OCI-LY1 (cell line): ENCODE results near the gene SHC3.

ENCODE experiments used
- H2AFZ ChIP-seq: fragments of 200-600 bp; sonication (generic), shearing (Covaris generic); 2 replicates; pipeline ENCODE4 v1.6.0; 2014; ENCODE audit warnings: antibody characterized with exemption, mild to moderate bottlenecking, low read length
- H3F3A ChIP-seq: fragments of 200-600 bp; sonication (generic), shearing (Covaris generic); 2 replicates; pipeline ENCODE4 v1.6.0; 2014; ENCODE audit warnings: mild to moderate bottlenecking, antibody characterized with exemption, low read length, moderate library complexity; ENCODE audit not compliant: insufficient read depth
- H3K27ac ChIP-seq: fragments of 200-600 bp; sonication (generic); 2 replicates; pipeline ENCODE4 v1.5.1; 2014; ENCODE audit warnings: low read length, mixed run types, mild to moderate bottlenecking, low read depth; ENCODE audit not compliant: poor library complexity, severe bottlenecking
- H3K27me3 ChIP-seq: fragments of 200-600 bp; sonication (generic); 2 replicates; pipeline ENCODE4 v1.6.0; 2014; ENCODE audit warnings: antibody characterized with exemption, mild to moderate bottlenecking, low read length, moderate library complexity; ENCODE audit not compliant: insufficient read depth
- H3K36me3 ChIP-seq: fragments of 200-600 bp; sonication (generic); 2 replicates; pipeline ENCODE4 v1.6.1; 2014; ENCODE audit warnings: mild to moderate bottlenecking, antibody characterized with exemption, low read length, moderate library complexity, mixed read lengths; ENCODE audit not compliant: insufficient read depth
- H3K4me1 ChIP-seq: fragments of 200-600 bp; sonication (generic); 2 replicates; pipeline ENCODE4 v1.5.1; 2014; ENCODE audit warnings: mild to moderate bottlenecking, low read length, moderate library complexity; ENCODE audit not compliant: insufficient read depth, severe bottlenecking
- H3K4me2 ChIP-seq: fragments of 200-600 bp; sonication (generic), shearing (Covaris generic); 2 replicates; pipeline ENCODE4 v1.6.1; 2014; ENCODE audit warnings: low read length
- H3K4me3 ChIP-seq: fragments of 200-600 bp; sonication (generic); 2 replicates; pipeline ENCODE4 v1.5.1; 2014; ENCODE audit warnings: low read length, low read depth, mild to moderate bottlenecking, mixed read lengths; ENCODE audit not compliant: poor library complexity, severe bottlenecking
- H3K79me2 ChIP-seq: fragments of 200-600 bp; shearing (Covaris generic); 2 replicates; pipeline ENCODE4 v1.6.1; 2016; ENCODE audit warnings: mixed run types, low read length, mixed read lengths; ENCODE audit not compliant: insufficient read depth
- H3K9ac ChIP-seq: fragments of 200-600 bp; sonication (generic), shearing (Covaris generic); 2 replicates; pipeline ENCODE4 v1.6.1; 2014; ENCODE audit warnings: mild to moderate bottlenecking, low read length, mixed read lengths
- H3K9me2 ChIP-seq: fragments of 200-600 bp; sonication (generic), shearing (Covaris generic); 2 replicates; pipeline ENCODE4 v1.6.1; 2014; ENCODE audit warnings: low read depth, mild to moderate bottlenecking, low read length, mixed read lengths
- H3K9me3 ChIP-seq: fragments of 200-600 bp; shearing (Covaris generic); 2 replicates; pipeline ENCODE4 v1.6.1; 2014; ENCODE audit warnings: low read length, mixed read lengths
- H4K20me1 ChIP-seq: fragments of 200-600 bp; sonication (generic), shearing (Covaris generic); 2 replicates; pipeline ENCODE4 v1.6.0; 2016; ENCODE audit warnings: mild to moderate bottlenecking, low read length; ENCODE audit not compliant: insufficient read depth
- EZH2 ChIP-seq: fragments of 200-600 bp; sonication (generic), shearing (Covaris generic); IDR thresholded peaks from 2 replicates; pipeline ENCODE4 v1.8.0; 2017; ENCODE audit warnings: borderline replicate concordance, mixed run types, mild to moderate bottlenecking, antibody characterized with exemption, low read length, moderate library complexity, mixed read lengths
- TF ChIP-seq, protein P1 (sequence below): fragments of 200-600 bp; sonication (generic), shearing (Covaris generic); IDR thresholded peaks from 2 replicates; pipeline ENCODE4 v1.5.1; 2017; ENCODE audit warnings: mild to moderate bottlenecking, antibody characterized with exemption, low read length, moderate library complexity, mixed read lengths

SHC3 gene

DNA sequence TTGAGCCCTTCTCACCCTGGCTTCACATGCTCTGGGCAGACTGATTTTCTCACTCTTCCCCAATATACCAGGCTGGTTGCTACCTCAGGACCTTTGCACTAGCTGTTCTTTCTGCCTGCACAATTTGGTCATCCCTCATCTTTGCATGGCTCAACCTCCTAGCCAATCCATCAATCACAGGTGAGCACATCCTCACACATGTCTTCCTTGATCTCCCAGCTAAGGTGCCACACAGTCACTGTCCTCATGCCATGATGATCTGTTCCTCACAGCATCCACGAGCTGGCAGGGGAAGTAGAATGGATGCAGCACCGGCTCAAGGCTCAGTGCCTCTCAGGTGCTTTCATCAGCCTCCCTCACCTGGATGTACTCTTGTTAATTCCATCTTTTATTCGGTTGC is 218.0 kb downstream of the SHC3 start:
- TF ChIP-seq EZH2 = no peak
- TF ChIP-seq, protein P1, sequence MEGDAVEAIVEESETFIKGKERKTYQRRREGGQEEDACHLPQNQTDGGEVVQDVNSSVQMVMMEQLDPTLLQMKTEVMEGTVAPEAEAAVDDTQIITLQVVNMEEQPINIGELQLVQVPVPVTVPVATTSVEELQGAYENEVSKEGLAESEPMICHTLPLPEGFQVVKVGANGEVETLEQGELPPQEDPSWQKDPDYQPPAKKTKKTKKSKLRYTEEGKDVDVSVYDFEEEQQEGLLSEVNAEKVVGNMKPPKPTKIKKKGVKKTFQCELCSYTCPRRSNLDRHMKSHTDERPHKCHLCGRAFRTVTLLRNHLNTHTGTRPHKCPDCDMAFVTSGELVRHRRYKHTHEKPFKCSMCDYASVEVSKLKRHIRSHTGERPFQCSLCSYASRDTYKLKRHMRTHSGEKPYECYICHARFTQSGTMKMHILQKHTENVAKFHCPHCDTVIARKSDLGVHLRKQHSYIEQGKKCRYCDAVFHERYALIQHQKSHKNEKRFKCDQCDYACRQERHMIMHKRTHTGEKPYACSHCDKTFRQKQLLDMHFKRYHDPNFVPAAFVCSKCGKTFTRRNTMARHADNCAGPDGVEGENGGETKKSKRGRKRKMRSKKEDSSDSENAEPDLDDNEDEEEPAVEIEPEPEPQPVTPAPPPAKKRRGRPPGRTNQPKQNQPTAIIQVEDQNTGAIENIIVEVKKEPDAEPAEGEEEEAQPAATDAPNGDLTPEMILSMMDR = no peak
- Histone ChIP-seq H3K79me2 (no peaks in the 10 kb centered on the region), H3K27me3 (no peaks in the 10 kb centered on the region; the same call in 1 of the 2 replicates), H3K4me1 (peaks cover 13% of the 10 kb centered on the region), H2AFZ (no peak overlapping the region), H3K4me3 (no peak overlapping the region), H3K36me3 (no peaks in the 10 kb centered on the region; the same call in 1 of the 2 replicates), H3K9me2 (no peaks in the 10 kb centered on the region), H3K27ac (no peak overlapping the region), H3F3A (no peaks in the 10 kb centered on the region), H3K4me2 (no peak overlapping the region), H3K9ac (no peak overlapping the region), H4K20me1 (no peaks in the 10 kb centered on the region), H3K9me3 (no peaks in the 10 kb centered on the region)

DNA sequence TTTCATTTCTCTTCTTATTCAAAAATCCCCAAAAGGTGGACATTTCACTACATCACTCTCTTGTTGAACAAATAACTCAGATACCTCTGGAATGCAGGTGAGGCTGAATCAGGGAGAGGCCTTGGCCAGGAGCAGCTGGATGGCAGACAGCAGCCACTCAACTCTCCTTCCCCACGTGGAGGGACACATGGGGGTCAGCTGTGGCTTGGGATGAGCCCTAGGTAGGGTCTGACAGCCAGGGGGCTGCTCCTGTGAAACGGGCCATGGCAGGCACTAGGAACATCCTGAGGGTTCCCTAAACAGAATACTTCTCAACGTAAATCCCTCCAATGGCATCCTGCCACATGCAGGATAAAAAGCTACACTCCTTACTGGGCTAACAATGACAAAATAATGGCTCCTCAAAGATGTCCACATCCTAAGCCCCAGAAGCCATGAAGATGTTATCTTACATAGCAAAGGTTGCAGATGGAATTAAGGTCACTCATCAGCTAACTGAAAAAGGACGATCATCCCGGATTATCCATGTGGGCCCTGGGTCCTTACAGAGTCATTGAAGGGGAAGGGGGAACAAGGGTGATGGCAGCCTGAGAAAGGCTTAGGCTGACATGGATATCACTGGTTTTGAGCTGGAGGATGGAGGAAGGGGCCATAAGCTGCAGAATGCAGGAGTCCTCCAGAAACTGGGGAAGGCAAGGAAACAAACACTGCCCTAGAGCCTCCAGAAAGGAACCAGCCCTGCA is 218.7 kb downstream of the SHC3 start:
- H3K9me3 ChIP-seq = no peaks in the 10 kb centered on the region
- H3K9ac ChIP-seq = no peak overlapping the region
- H3K36me3 ChIP-seq = no peaks in the 10 kb centered on the region; the same call in 1 of the 2 replicates
- H3K4me1 ChIP-seq = peaks cover 18% of the 10 kb centered on the region
- no peak for TF ChIP-seq EZH2
- TF ChIP-seq, protein P1 = no peak
- no peak overlapping the region for H3K4me3 ChIP-seq
- no peaks in the 10 kb centered on the region for H4K20me1 ChIP-seq
- H3K4me2 ChIP-seq = no peak overlapping the region
- H3K27me3 ChIP-seq = no peaks in the 10 kb centered on the region; the same call in 1 of the 2 replicates
- H2AFZ ChIP-seq = no peak overlapping the region
- H3F3A ChIP-seq = no peaks in the 10 kb centered on the region
- H3K79me2 ChIP-seq = no peaks in the 10 kb centered on the region
- H3K9me2 ChIP-seq = no peaks in the 10 kb centered on the region
- no peak overlapping the region for H3K27ac ChIP-seq

DNA sequence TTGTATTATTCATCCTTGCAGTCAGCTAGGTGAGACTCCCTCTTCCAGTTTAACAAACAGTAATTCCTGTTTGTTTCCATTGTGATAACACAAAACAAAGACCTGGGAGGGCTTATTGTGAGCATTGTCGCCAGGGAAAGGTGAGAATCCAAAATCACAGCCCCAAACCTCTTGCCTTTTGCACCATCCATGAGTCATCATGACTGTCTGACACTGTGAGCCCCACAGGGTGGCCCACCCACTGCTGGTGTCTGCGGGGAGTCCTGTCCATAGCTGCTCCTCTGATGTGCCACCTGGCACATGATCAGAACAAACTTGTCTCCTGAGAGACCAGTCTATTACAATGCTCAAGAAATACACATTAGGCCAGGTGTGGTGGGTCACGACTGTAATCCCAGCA is 221.1 kb downstream of the SHC3 start:
- H3F3A ChIP-seq = no peaks in the 10 kb centered on the region
- no peaks in the 10 kb centered on the region for H4K20me1 ChIP-seq
- H3K79me2 ChIP-seq = no peaks in the 10 kb centered on the region
- peaks cover 29% of the 10 kb centered on the region for H3K4me1 ChIP-seq
- no peaks in the 10 kb centered on the region for H3K9me3 ChIP-seq
- no peaks in the 10 kb centered on the region; the same call in 1 of the 2 replicates for H3K27me3 ChIP-seq
- no peak overlapping the region for H3K9ac ChIP-seq
- no peak overlapping the region for H3K4me3 ChIP-seq
- no peak overlapping the region for H2AFZ ChIP-seq
- H3K27ac ChIP-seq = no peak overlapping the region
- no peaks in the 10 kb centered on the region for H3K36me3 ChIP-seq
- no peak for TF ChIP-seq EZH2
- TF ChIP-seq, protein P1 = no peak
- H3K4me2 ChIP-seq = no peak overlapping the region
- H3K9me2 ChIP-seq = no peaks in the 10 kb centered on the region
